ENCODE data around the gene USP21. TPM values are rescaled to one million over a fixed set of nuclear protein-coding genes. Genes with fewer than 3 reads are reported as not detected.

Gene USP21
- polyA plus RNA-seq, 1 donor (not counting 4 experiments of a cell fraction or from before 2014, with no cell fraction given) = 9.5 TPM

DNA sequence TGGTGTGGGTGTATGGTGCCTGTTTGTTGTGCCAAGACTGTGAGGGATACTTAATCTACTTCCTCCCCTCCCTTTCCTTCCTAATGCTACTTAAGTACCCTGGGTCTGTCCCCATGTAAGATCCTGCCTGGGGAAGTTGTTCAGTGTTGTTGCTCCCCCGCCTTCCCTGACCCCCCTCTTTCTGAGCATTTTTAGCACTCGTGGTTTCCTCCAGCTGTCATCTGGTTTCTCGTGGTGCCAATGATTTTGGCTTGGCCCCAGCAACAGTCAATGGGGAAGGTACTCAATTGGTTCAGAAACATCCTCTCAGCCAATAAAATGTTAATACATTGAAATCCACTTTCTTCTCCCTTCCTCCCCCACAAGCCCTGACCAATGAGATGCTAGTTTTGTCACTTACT is 26.0 kb downstream of the USP21 start:
- no peak overlapping the region for H3K4me2 ChIP-seq (ENCODE audit: control insufficient read depth, extremely low read depth, insufficient read depth, low read depth, low read length)

GRCh38 chr1:161185732-161186311 is 26.5 kb downstream of the USP21 start:
- Histone ChIP-seq H3K79me2 (ENCODE audit: control insufficient read depth, insufficient read depth, low read length) (no peaks in the 10 kb centered on the region), H3K27me3 (ENCODE audit: control insufficient read depth, extremely low read depth, insufficient read depth, low read length) (no peaks in the 10 kb centered on the region), H3K9me3 (ENCODE audit: control insufficient read depth, low read depth, low read length) (no peaks in the 10 kb centered on the region), H3K4me1 (ENCODE audit: control insufficient read depth, extremely low read depth, insufficient read depth, low read length) (peaks cover 13% of the 10 kb centered on the region), H4K20me1 (ENCODE audit: control insufficient read depth, extremely low read depth, insufficient read depth, low read length) (no peaks in the 10 kb centered on the region), H3K4me2 (ENCODE audit: control insufficient read depth, extremely low read depth, insufficient read depth, low read depth, low read length) (no peak overlapping the region), H3K27ac (ENCODE audit: control insufficient read depth, insufficient read depth, low read length) (no peak overlapping the region), H3K9me1 (ENCODE audit: control insufficient read depth, extremely low read depth, insufficient read depth, low read length) (no peaks in the 10 kb centered on the region), H3K9ac (ENCODE audit: control insufficient read depth, extremely low read depth, insufficient read depth, low read length) (no peak overlapping the region), H3K4me3 (ENCODE audit: control insufficient read depth in 2 of 3, extremely low read depth in 1 of 3, insufficient read depth in 2 of 3, low read depth in 1 of 3, low read length in 3 of 3) (no peak overlapping the region), H2AFZ (ENCODE audit: control insufficient read depth, low read length) (no peak overlapping the region), H3K36me3 (ENCODE audit: control insufficient read depth in 2 of 2, extremely low read depth in 1 of 2, insufficient read depth in 2 of 2, low read length in 2 of 2) (no peaks in the 10 kb centered on the region)
- FAIRE-seq (no peak), DNase-seq (ENCODE audit: low read depth, low spot score) (no peak)
- no peak for TF ChIP-seq EZH2 (IDR thresholded peaks at IDR 0.05; ENCODE audit: low read length)
- dilution Hi-C loops (cut with MboI; ENCODE audit: extremely low pct_ligation_motif_present, low sequenced_read_pairs) = no loop called here

More for the DNA sequence above, 26.0 kb downstream of the USP21 start:
- Histone ChIP-seq H3K9ac (ENCODE audit: control insufficient read depth, extremely low read depth, insufficient read depth, low read length) (no peak overlapping the region), H3K4me1 (ENCODE audit: control insufficient read depth, extremely low read depth, insufficient read depth, low read length) (peaks cover 13% of the 10 kb centered on the region), H3K4me3 (ENCODE audit: control insufficient read depth in 2 of 3, extremely low read depth in 1 of 3, insufficient read depth in 2 of 3, low read depth in 1 of 3, low read length in 3 of 3) (no peak overlapping the region), H3K9me1 (ENCODE audit: control insufficient read depth, extremely low read depth, insufficient read depth, low read length) (no peaks in the 10 kb centered on the region), H3K9me3 (ENCODE audit: control insufficient read depth, low read depth, low read length) (no peaks in the 10 kb centered on the region), H4K20me1 (ENCODE audit: control insufficient read depth, extremely low read depth, insufficient read depth, low read length) (no peaks in the 10 kb centered on the region), H3K27me3 (ENCODE audit: control insufficient read depth, extremely low read depth, insufficient read depth, low read length) (no peaks in the 10 kb centered on the region), H2AFZ (ENCODE audit: control insufficient read depth, low read length) (peak overlapping the region; percentile 52), H3K36me3 (ENCODE audit: control insufficient read depth in 2 of 2, extremely low read depth in 1 of 2, insufficient read depth in 2 of 2, low read length in 2 of 2) (no peaks in the 10 kb centered on the region), H3K27ac (ENCODE audit: control insufficient read depth, insufficient read depth, low read length) (no peak overlapping the region), H3K79me2 (ENCODE audit: control insufficient read depth, insufficient read depth, low read length) (no peaks in the 10 kb centered on the region)
- TF ChIP-seq EZH2 (IDR thresholded peaks at IDR 0.05; ENCODE audit: low read length) = no peak
- TF ChIP-seq, protein P1, sequence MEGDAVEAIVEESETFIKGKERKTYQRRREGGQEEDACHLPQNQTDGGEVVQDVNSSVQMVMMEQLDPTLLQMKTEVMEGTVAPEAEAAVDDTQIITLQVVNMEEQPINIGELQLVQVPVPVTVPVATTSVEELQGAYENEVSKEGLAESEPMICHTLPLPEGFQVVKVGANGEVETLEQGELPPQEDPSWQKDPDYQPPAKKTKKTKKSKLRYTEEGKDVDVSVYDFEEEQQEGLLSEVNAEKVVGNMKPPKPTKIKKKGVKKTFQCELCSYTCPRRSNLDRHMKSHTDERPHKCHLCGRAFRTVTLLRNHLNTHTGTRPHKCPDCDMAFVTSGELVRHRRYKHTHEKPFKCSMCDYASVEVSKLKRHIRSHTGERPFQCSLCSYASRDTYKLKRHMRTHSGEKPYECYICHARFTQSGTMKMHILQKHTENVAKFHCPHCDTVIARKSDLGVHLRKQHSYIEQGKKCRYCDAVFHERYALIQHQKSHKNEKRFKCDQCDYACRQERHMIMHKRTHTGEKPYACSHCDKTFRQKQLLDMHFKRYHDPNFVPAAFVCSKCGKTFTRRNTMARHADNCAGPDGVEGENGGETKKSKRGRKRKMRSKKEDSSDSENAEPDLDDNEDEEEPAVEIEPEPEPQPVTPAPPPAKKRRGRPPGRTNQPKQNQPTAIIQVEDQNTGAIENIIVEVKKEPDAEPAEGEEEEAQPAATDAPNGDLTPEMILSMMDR (optimal IDR thresholded peaks at IDR 0.05 in 1 of 3, IDR thresholded peaks at IDR 0.05 in 1 of 3, conservative IDR thresholded peaks at IDR 0.05 in 1 of 3; ENCODE audit: extremely low read depth in 1 of 3, insufficient read depth in 2 of 3, low read length in 3 of 3) = no peak
- no peak for DNase-seq (ENCODE audit: low read depth, low spot score)
- dilution Hi-C loops (cut with MboI; ENCODE audit: extremely low pct_ligation_motif_present, low sequenced_read_pairs) = no loop called here
- FAIRE-seq = no peak

GRCh38 chr1:161187311-161187710 is 28.0 kb downstream of the USP21 start:
- Histone ChIP-seq H3K36me3 (ENCODE audit: control insufficient read depth in 2 of 2, extremely low read depth in 1 of 2, insufficient read depth in 2 of 2, low read length in 2 of 2) (no peaks in the 10 kb centered on the region), H3K79me2 (ENCODE audit: control insufficient read depth, insufficient read depth, low read length) (no peaks in the 10 kb centered on the region), H2AFZ (ENCODE audit: control insufficient read depth, low read length) (no peak overlapping the region), H4K20me1 (ENCODE audit: control insufficient read depth, extremely low read depth, insufficient read depth, low read length) (no peaks in the 10 kb centered on the region), H3K9ac (ENCODE audit: control insufficient read depth, extremely low read depth, insufficient read depth, low read length) (no peak overlapping the region), H3K27me3 (ENCODE audit: control insufficient read depth, extremely low read depth, insufficient read depth, low read length) (no peaks in the 10 kb centered on the region), H3K4me2 (ENCODE audit: control insufficient read depth, extremely low read depth, insufficient read depth, low read depth, low read length) (no peak overlapping the region), H3K4me3 (ENCODE audit: control insufficient read depth in 2 of 3, extremely low read depth in 1 of 3, insufficient read depth in 2 of 3, low read depth in 1 of 3, low read length in 3 of 3) (no peak overlapping the region), H3K4me1 (ENCODE audit: control insufficient read depth, extremely low read depth, insufficient read depth, low read length) (peaks cover 6% of the 10 kb centered on the region), H3K9me1 (ENCODE audit: control insufficient read depth, extremely low read depth, insufficient read depth, low read length) (no peaks in the 10 kb centered on the region), H3K9me3 (ENCODE audit: control insufficient read depth, low read depth, low read length) (no peaks in the 10 kb centered on the region), H3K27ac (ENCODE audit: control insufficient read depth, insufficient read depth, low read length) (no peak overlapping the region)
- DNase-seq (ENCODE audit: low read depth, low spot score) (no peak), FAIRE-seq (no peak)
- no peak for TF ChIP-seq EZH2 (IDR thresholded peaks at IDR 0.05; ENCODE audit: low read length)
- TF ChIP-seq, protein P1 (optimal IDR thresholded peaks at IDR 0.05 in 1 of 3, IDR thresholded peaks at IDR 0.05 in 1 of 3, conservative IDR thresholded peaks at IDR 0.05 in 1 of 3; ENCODE audit: extremely low read depth in 1 of 3, insufficient read depth in 2 of 3, low read length in 3 of 3) = no peak
- dilution Hi-C loops (cut with MboI; ENCODE audit: extremely low pct_ligation_motif_present, low sequenced_read_pairs) = no loop called here
